NCI-H2227 (cell line): ENCODE results near the gene SLC38A1.
"Not testable (repeated sequence)": the region's sequence is repeated elsewhere in the genome, so short reads cannot be mapped to it uniquely, and the experiment has no call there.

Experiments
- DNase-seq: peaks from one replicate; lab custom pipeline; 2025; ENCODE audit not compliant: unreplicated experiment; lab: John Stamatoyannopoulos, UW

The SLC38A1 gene

DNA sequence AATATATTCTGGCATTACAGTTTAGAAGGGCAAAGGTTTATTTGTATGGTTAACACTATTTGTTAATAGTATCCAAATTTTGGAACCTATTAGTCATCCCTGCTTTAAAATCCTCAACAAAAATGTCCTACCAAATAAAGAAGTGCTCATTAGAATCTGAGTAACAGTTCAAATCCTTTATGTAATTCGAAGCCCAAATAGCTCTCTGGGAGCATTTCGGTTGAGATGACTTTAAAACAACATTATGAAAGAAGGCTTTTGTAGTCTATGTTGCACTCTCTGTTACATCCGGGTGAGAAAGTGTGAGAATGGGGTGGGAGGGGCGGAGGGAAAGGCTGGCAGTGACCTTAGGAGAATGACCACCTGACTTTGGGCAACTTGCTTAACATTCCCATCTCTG lies 59.7 kb downstream of the SLC38A1 start:
- DNase-seq = no peak

DNA sequence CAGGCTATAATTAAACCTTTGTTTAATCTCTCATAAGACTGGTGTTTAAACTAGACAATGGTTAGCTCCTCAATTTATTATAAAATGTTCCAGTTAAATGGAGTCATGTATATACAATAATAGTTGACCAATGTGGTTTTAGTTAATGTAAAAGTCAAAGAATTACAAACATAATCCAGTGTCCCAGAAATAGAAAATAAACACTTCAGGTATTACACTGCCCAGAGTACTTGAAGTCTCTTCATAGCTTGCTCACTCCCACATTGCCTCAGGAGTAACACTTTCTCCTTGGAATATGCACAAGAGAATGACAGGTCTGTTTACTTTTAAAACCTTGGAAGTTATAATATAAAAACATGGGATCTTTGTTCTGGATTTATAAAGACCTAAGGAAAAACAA lies 60.5 kb downstream of the SLC38A1 start:
- DNase-seq = no peak

DNA sequence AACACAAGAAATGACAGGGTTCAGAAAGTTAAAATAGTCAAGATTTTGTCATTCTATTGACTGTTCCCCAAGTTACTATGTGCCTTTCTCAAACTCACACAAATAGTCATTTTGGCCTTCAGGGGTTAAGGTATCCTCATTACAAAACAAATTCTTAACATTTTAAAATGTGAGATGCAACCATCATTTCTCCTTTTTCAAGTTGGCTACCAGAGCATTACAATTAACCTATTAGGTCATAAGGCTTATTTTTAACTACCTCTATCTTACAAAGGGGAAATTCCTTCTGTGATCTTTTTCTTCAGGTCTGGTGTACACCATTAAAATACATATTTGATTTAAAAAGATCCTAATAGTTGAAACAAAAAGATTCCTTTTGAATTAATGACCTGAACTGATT lies 61.2 kb downstream of the SLC38A1 start:
- no peak for DNase-seq

DNA sequence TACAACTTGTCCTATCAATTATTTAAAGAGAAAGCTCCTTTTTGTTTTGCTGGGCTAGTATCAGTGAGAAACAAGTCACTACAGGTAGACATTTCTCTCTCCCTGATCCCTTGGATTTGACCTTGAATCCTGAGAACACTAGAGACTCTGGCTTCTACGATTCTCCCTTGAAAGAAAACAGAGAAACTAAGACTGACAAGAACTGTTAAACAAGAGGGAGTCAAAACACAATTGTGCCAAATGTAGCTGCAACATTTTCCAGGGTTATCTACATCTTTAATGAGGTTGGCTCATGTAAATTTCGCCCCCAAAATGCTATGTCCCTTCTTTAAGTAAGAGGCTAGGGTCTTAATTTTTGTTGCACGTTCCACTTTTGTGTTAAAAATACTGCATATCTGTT lies 62.4 kb downstream of the SLC38A1 start:
- DNase-seq = no peak

DNA sequence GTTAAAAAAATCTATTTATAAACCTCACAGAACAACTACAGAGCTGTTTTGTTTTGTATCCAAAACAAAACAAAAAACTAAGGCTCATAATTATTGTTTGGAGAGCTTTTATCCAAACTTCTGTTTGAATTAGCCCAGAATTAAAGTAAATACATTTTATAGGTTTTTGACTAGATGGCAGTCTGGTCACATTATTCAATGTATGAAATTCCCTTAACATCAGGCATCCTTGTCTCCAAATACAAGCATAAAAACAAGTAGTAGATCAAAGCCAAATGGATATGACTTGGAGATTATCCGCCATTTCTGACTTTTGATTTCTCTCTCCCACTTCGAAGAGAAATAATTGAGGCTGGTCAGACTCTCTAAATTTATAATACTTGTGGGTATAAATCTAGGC lies 63.5 kb downstream of the SLC38A1 start:
- DNase-seq = no peak

DNA sequence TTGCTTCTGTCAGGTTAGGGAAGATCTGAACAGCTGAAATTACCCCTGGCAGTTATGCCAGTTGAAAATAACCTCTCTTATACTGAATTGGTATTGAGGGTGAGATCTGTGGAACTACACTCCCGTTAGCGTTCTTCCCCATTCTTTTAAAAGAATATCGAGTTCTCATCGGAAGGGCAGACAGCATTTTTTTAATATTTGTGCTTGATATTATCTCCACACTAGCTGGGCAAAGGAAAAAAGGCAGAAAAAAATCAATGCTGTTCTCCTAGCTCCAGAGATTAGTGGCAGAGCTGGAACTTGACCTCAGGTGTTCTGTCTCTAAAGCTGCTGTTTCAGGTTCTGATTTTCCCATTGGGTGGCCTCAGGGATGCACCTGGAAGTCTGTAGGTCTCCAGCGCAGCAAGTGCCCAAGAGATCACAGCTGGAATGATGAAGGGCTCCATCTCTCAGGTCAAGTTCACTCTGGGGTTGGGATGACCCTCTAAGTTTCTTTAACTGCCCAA lies 67.5 kb downstream of the SLC38A1 start:
- no peak for DNase-seq

DNA sequence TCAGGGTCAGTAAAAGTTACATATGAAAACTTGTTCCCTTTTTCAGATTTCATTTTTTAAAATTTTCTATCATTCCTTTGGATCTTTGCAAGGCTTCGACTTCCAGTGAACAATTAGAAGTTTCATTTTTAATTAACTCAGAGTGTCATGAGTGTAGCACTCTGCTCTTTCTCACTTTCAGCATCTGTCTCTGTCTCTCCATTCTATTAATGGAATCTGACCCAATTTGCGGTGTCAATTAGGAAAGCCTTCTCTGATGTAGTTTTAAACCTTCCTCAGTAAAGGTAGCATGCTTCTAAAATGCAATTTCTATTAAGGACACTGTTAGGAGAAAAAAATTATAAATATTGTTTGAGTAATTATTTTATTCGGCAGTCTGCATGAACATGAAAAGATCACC lies 68.3 kb downstream of the SLC38A1 start:
- DNase-seq = no peak

DNA sequence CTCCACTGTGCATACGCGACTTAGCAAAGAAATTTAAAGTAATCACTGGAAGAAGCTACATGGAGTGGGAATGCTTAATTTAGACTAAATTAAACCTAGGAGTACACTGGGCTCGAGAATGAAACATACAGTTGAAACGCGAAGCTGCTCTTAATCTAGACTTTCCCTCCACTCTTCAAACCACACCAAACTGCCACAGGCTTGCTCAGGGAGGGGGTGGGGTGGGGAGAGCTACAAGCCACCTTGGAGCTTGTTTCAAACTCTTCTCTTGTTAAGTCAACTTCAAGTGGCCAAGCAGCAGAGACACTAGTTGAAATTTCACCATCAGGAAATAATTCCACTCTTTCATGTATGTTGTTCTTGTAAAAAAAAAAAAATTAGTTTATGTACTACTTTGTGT lies 69.9 kb downstream of the SLC38A1 start:
- no peak for DNase-seq

DNA sequence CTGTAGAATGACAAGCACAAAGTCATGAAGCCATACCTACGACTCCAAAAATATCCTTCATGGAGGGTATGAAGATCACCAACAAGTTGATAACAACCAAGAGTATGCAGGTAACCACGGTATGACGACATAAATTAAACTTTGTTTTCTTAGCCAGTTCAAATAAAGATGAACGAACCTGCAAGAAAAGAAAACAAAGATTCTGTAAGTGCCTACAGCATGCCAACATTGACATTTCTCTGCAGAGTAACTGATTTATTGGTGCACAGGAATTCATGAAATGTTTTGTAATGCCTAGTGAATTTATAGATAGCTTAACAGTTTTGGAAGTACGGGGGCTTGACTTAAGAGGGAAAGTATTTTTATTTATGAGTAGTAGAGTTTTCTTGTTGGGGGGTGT lies 71.0 kb downstream of the SLC38A1 start:
- DNase-seq = no peak

DNA sequence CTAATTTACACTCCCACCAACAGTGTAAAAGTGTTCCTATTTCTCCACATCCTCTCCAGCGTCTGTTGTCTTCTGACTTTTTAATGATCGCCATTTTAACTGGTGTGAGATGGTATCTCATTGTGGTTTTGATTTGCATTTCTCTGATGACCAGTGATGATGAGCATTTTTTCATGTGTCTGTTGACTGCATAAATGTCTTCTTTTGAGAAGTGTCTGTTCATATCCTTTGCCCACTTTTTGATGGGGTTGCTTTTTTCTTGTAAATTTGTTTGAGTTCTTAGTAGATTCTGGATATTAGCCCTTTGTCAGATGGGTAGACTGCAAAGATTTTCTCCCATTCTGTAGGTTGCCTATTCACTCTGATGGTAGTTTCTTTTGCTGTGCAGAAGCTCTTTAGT lies 78.3 kb downstream of the SLC38A1 start:
- not testable (repeated sequence) for DNase-seq

DNA sequence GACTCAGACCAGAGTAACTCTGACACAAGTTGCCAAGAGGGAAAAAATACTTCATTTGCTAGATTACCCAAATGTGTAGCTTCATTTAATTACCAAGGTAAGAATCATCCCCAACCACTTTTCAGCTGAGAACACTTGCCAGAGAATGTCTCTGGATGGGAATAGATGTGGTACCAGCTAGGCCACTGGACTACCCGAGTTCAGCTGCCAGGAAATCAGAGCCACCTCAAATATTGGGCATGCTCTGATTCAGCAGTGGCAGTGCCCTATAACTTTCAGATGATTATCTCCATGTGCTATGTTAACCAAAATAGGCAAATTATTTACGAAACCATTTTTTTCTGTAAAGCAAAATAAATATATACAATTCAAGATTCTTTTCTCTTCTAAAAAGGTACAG lies 80.7 kb downstream of the SLC38A1 start:
- no peak for DNase-seq

DNA sequence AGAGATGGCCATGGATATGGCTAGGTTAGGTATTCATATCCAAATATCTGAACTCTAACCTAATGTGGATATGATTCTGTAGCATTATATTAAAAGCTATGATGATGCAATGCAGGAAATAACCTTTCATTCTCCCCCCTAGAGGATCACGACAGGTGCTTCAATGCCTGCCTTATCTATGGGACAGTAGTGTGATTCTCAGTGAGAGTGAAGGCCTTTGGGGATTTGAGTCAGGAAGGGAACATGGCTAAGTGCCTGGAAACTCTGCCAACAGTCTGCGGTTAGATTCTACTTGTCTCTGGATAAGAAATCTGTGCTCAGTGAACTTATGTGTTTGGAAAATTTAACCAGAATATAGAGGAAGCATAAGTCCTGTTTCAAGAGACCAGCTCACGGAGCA lies 81.8 kb downstream of the SLC38A1 start:
- DNase-seq = no peak

DNA sequence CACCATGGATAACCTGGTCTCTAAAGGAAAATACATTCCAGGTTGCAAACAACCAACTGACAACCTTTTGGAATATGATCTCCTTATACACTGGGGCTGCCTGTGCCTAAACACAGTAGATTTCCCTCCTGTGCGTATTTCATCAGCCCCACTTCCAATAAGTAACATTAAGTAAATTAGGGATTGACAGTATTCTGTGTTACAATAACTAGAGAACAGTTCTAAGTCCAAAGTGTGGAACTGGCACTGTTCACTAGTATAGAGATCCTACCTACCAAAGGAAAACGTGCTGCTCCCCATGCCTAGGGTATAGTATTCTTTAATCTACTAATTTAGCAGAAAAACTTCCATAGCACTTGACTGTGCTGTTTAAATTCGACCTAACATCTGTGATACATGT lies 82.8 kb downstream of the SLC38A1 start:
- DNase-seq = no peak

DNA sequence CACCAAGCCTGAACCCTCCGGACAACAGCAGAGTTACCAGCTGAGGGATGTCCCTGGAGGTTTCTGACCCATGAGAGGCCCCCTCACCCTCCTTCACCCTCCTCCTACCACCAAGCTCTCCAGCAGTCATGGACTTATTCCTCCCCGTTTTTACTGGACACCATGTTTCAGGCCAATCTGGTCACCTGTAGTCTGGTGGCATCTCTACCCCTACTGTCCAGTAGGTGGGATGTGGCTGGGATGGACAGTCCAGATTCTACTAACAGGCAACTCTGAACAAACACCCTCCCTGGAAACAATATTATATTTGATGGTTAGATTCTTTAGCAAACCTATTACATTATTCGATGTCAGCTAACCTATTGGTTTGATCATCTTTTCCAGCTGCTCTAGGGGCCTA lies 83.2 kb downstream of the SLC38A1 start:
- no peak for DNase-seq

DNA sequence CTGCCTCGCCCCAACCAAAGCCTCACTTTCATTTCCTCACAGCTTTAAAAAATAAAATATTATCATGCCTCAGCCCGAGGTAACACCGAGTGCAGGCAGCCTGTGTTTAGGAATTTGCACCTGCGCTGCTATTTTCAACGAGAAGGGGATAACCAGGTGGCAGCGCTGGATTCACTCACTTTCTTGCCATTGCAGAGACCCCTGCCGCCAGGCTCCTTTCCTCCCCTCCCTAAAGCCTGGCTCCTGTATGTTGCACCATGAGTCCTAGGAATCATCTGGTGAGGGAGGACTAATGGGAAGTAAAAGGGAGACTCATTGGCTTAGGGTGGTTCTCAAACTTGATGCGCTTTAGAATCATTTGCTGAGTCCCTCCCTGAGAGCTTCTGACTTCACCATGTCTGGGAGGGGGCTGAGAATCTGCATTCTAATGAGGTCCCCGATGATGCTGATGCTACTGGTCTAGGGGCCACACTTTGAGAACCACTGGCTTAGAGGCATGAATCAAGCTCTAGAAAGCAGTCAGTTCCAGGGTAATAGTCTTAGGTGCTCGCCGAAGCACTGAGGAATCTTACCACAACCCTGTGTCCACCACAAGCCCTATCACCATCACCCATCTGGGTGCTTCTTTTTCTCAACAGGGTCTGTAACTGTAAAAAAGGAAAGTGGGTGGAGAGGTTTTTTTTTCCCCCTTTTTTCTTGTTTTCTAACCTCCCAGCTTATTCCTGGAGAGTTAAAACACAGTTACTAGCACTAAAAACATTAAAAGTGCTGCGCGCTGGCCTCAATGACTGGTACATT lies 83.8 kb downstream of the SLC38A1 start:
- DNase-seq = no peak

DNA sequence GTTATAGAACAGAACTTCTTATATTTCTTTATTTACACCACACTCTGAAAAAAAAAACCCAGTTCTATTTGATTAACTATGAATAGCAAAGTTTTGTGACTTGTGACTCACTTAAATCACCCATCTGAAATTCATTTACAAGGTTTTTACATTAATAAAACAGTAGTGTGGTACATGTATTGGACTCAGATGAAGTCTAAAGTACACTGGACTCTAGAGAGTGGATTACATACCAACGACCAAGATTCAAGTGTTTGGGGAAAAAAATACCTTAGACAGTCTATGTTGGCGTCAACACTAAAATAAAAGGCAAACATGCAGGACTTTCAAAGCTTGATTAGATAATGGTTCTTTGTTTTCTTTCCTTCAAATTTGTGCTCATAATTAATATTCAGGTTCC lies 85.7 kb downstream of the SLC38A1 start:
- DNase-seq = no peak

DNA sequence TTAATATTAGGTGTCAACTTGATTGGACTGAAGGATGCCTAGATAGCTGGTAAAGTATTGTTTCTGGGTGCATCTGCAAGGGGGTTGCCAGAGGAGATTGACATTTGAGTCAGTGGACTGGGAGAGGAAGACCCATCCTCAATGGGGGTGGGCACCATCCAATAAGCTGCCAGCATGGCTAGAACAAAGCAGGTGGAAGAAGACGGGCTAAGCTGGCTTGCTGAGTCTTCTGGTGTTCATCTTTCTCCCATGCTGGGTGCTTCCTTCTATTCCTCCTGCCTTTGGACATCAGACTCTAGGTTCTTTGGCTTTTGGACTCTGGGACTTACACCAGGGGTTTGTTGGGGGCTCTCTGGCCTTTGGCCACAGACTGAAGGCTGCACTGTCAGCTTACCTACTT lies 87.4 kb downstream of the SLC38A1 start:
- DNase-seq = no peak

DNA sequence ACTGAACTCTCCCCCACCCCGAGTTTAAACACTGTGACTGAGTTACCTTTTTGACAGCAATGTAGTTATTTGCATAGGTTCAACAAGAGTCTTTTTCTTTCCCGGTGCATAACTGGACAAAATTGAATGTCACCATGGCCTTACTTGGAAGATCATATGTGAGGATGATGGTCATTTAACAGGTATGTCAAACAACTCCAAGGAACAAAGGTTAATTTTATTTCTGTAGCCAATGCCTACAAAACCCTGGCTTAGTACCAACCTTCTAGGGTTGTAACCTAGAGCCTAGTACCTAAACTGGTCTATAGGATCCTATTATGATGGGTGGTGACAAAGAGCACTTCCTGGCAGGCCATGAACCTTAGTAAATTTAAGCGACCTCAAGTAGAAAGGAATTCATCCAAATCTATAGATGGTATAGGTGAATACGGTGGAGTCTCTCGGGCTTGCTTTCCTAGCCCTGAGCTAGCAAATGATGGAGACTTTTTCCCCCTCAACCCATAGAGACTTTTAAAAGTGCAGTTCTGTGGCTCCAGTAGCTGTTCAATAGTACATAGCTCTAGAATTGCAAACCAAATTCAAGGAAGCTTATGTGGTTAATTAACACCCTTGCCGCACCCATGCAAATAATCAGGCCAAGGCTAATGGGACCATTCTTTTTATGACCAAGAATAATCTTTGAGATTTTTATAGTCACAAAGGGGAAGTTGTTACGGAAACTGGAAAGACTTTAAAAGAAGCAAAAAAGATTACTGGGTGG lies 89.0 kb downstream of the SLC38A1 start:
- DNase-seq = no peak

DNA sequence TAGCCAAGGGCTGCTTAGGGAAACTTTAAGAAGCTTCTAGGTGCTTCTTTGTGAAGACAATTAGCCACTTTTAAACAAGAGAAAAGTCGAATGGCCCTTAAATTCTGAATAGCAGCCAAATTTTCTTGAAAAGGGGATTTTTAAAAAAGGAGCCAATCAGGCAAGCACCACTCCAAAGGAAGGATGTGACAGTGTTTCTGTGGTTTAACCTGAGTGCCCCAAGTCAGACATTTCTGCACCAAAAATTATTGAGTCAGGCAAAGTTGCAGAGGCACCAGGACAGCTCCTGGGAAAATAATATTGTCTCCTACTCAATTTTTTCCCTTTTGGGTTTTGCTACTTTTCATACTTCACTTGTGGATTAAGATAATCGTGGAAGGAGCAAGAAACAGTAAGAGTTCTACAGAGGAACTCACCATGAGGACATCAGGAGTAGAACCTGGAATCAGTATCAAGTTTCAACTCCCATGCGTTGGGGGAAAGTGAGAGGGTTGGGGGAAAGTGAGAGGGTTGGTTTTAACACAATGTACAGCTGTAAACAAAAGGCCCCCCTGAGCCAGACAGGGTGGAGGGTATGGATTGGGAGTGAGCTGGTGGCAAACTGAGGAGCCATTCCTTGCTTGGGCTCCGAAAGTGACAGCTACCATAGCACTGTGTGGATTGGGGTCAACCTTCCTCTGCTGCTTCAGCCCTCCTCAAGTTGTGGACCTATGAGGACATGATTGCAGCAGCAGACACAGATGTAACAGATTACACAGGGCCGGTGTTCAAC lies 90.8 kb downstream of the SLC38A1 start:
- DNase-seq = no peak

DNA sequence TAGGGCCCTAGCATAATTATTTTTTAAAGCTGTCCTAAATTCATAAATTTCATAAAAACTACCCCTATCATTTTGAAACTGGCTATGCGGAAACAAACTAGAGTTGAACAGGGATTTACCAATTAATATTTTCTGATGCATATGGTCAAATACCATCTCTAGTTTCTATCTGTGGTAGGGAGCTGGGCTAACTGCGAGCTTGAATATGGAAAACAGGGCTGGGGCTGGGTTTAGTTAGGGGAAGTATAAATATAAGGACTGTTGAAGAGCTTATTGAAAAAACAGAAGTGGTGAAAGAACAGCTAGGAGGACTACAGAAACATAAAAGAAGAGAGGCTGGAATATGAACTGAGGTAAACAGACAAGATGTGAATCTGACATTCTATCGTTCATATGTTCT lies 91.8 kb downstream of the SLC38A1 start:
- DNase-seq = no peak

DNA sequence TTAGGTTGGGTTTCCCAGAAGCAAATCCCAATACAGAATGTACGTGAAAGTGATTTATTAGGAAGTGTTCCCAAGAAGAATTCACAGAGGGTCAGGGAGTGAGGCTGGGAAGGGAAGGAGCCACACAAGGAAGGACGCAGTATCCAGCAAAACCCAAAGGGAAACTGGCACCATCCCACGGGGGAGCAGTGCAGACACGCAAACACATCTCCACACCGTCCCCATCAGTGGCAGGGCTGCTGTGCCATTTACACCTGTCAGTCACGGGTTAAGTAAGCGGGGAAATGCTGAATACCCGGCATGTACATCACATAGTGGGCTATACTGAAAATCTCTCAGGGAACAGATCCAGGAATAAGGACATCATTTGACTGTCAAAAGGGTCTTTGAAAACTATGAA lies 93.9 kb downstream of the SLC38A1 start:
- no peak for DNase-seq
